Measurements from ENCODE around the gene NMBR. TPM values are rescaled to one million over a fixed set of nuclear protein-coding genes. Genes with fewer than 3 reads are reported as not detected.

The NMBR gene
- polyA plus RNA-seq, 1 experiment = not detected

DNA sequence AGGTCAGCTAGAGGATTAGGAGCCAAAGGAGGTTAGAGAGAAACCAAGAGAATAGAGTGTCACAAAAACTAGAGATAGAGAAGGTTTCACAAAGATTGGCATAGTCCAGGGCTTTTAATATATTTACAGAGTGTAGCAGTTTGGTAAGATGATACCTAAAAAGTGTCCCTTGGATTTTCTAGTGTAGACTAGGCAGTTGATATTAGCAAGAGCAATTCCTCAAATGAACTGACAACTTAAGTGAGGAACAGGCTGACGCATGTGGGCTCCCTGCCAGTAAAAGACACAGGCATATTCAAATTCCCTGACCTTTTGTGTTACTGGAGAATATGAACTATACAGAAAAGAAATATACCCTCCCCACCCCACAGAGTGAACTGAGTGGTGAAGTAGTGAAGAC, 40.3 kb upstream of the NMBR start:
- TF ChIP-seq CTCF (IDR thresholded peaks at IDR 0.05; ENCODE audit: insufficient read depth, low read depth, low read length) = no peak
- ChIA-PET CTCF (interaction anchor here (1.0 kb wide), 1 partner anchor 11 kb away, joined by 4 read pairs; no protein-coding TSS in a partner anchor), POLR2A (no interaction called here)
- no peak for DNase-seq (ENCODE audit: low read depth)
- H3K27me3 ChIP-seq (ENCODE audit: control insufficient read depth, insufficient read depth, low read length) = no peaks in the 10 kb centered on the region
- no peak overlapping the region for H3K4me3 ChIP-seq (ENCODE audit: low read depth, low read length)
- no peaks in the 10 kb centered on the region for H3K36me3 ChIP-seq (ENCODE audit: control insufficient read depth, insufficient read depth, low read length)

GRCh38 chr6:142185641-142186040, 38.7 kb upstream of the NMBR start:
- POLR2A ChIA-PET = no interaction called here
- CTCF ChIA-PET = interaction anchor here (1.5 kb wide), 1 partner anchor 39 kb away, joined by 9 read pairs; the partner anchor contains the start of genes NMBR and VTA1

GRCh38 chr6:142184307-142184706, 37.4 kb upstream of the NMBR start:
- Histone ChIP-seq H3K4me3 (ENCODE audit: low read depth, low read length) (no peak overlapping the region), H3K36me3 (ENCODE audit: control insufficient read depth, insufficient read depth, low read length) (no peaks in the 10 kb centered on the region), H3K27me3 (ENCODE audit: control insufficient read depth, insufficient read depth, low read length) (no peaks in the 10 kb centered on the region)
- ChIA-PET CTCF (no interaction called here), POLR2A (no interaction called here)
- no peak for DNase-seq (ENCODE audit: low read depth)
- TF ChIP-seq CTCF (IDR thresholded peaks at IDR 0.05; ENCODE audit: insufficient read depth, low read depth, low read length) = no peak

More at GRCh38 chr6:142185641-142186040, 38.7 kb upstream of the NMBR start:
- no peak for DNase-seq (ENCODE audit: low read depth)
- Histone ChIP-seq H3K36me3 (ENCODE audit: control insufficient read depth, insufficient read depth, low read length) (no peaks in the 10 kb centered on the region), H3K4me3 (ENCODE audit: low read depth, low read length) (no peak overlapping the region), H3K27me3 (ENCODE audit: control insufficient read depth, insufficient read depth, low read length) (no peaks in the 10 kb centered on the region)
- TF ChIP-seq CTCF (IDR thresholded peaks at IDR 0.05; ENCODE audit: insufficient read depth, low read depth, low read length) = no peak

- TF ChIP-seq CTCF (IDR thresholded peaks at IDR 0.05; ENCODE audit: insufficient read depth, low read depth, low read length) = no peak
- Histone ChIP-seq H3K27me3 (ENCODE audit: control insufficient read depth, insufficient read depth, low read length) (no peaks in the 10 kb centered on the region), H3K36me3 (ENCODE audit: control insufficient read depth, insufficient read depth, low read length) (no peaks in the 10 kb centered on the region), H3K4me3 (ENCODE audit: low read depth, low read length) (no peak overlapping the region)
- DNase-seq (ENCODE audit: low read depth) = no peak
- ChIA-PET POLR2A (no interaction called here), CTCF (no interaction called here)
Measured at GRCh38 chr6:142183351-142183750, 36.4 kb upstream of the NMBR start.

- TF ChIP-seq CTCF (IDR thresholded peaks at IDR 0.05; ENCODE audit: insufficient read depth, low read depth, low read length) = no peak
- Histone ChIP-seq H3K4me3 (ENCODE audit: low read depth, low read length) (no peak overlapping the region), H3K27me3 (ENCODE audit: control insufficient read depth, insufficient read depth, low read length) (no peaks in the 10 kb centered on the region), H3K36me3 (ENCODE audit: control insufficient read depth, insufficient read depth, low read length) (no peaks in the 10 kb centered on the region)
- ChIA-PET CTCF (no interaction called here), POLR2A (no interaction called here)
- no peak for DNase-seq (ENCODE audit: low read depth)
Measured at GRCh38 chr6:142182004-142182403, 35.1 kb upstream of the NMBR start.

Measured in BJ (cell line).